Smooth muscle cell (in vitro differentiated cells): Measurements from ENCODE around the gene KIF17. TPM values are rescaled to one million over a fixed set of nuclear protein-coding genes. Genes with fewer than 3 reads are reported as not detected.

Experiments
- DNase-seq: peaks from one replicate; lab custom pipeline; 2025; ENCODE audit not compliant: unreplicated experiment; lab: John Stamatoyannopoulos, UW
- H2AFZ ChIP-seq: fragments of 200-600 bp; sonication (generic); 2 replicates; pipeline ENCODE4 v1.6.0; 2016; ENCODE audit warnings: antibody characterized with exemption, low read depth, mild to moderate bottlenecking
- H3F3A ChIP-seq: fragments of 200-600 bp; sonication (generic); 2 replicates; pipeline ENCODE4 v1.6.0; 2017; ENCODE audit warnings: antibody characterized with exemption, low read depth
- H3K27ac ChIP-seq: fragments of 200-600 bp; sonication (generic); 2 replicates; pipeline ENCODE4 v1.5.1; 2016; ENCODE audit warnings: low read depth, mild to moderate bottlenecking
- H3K27me3 ChIP-seq: fragments of 200-600 bp; sonication (generic); 2 replicates; pipeline ENCODE4 v1.6.1; 2016; ENCODE audit warnings: low read depth, mild to moderate bottlenecking
- H3K36me3 ChIP-seq: fragments of 200-600 bp; sonication (generic); 2 replicates; pipeline ENCODE4 v1.5.1; 2016; ENCODE audit warnings: low read depth
- H3K4me1 ChIP-seq: fragments of 200-600 bp; sonication (generic); 2 replicates; pipeline ENCODE4 v1.5.1; 2016; ENCODE audit warnings: low read depth
- H3K4me2 ChIP-seq: fragments of 200-600 bp; sonication (generic); 2 replicates; pipeline ENCODE4 v1.6.0; 2016; ENCODE audit warnings: mild to moderate bottlenecking
- H3K4me3 ChIP-seq: fragments of 200-600 bp; sonication (generic); 2 replicates; pipeline ENCODE4 v1.5.1; 2016; ENCODE audit warnings: mild to moderate bottlenecking
- H3K79me2 ChIP-seq: fragments of 200-600 bp; sonication (generic); 2 replicates; pipeline ENCODE4 v1.6.0; 2016; ENCODE audit warnings: low read depth, mild to moderate bottlenecking
- H3K9ac ChIP-seq: fragments of 200-600 bp; sonication (generic); 2 replicates; pipeline ENCODE4 v1.6.0; 2016; ENCODE audit warnings: low read depth
- H3K9me3 ChIP-seq: fragments of 200-600 bp; sonication (generic); replicated peaks from 2 replicates; pipeline ENCODE4 v1.5.1; 2016; ENCODE audit warnings: low read depth
- H4K20me1 ChIP-seq: fragments of 200-600 bp; sonication (generic); 2 replicates; pipeline ENCODE4 v1.6.0; 2016; ENCODE audit warnings: low read depth
- WGBS: methylation state at CpG from one replicate; pipeline ENCODE4 v1.1.7; 2016; ENCODE audit warnings: low lambda C conversion rate; 5-methylcytosine and 5-hydroxymethylcytosine counted together
- polyA plus RNA-seq: library from polyadenylated mRNA; unstranded; fragments of >200 nt; fragmentation: Nextera tagmentation; extraction: Ambion mirVana; gene quantifications from 2 replicates; pipeline ENCODE4 v1.2.1, GENCODE V29; 2016
- total RNA-seq: library from RNA; depleted of rRNA; stranded (reverse); fragments of >200 nt; gene quantifications from 2 replicates; pipeline ENCODE4 v1.2.3, GENCODE V29; 2014
- TF ChIP-seq, protein P1 (sequence below): fragments of 200-600 bp; sonication (generic); IDR thresholded peaks from 2 replicates; pipeline ENCODE4 v1.5.1; 2017; ENCODE audit warnings: borderline replicate concordance, mild to moderate bottlenecking, antibody characterized with exemption; ENCODE audit not compliant: insufficient read depth, poor library complexity, severe bottlenecking

Gene KIF17
- total and polyA plus RNA-seq, 2 experiments from 2014 or later: 0.13 to 2.2 TPM

DNA sequence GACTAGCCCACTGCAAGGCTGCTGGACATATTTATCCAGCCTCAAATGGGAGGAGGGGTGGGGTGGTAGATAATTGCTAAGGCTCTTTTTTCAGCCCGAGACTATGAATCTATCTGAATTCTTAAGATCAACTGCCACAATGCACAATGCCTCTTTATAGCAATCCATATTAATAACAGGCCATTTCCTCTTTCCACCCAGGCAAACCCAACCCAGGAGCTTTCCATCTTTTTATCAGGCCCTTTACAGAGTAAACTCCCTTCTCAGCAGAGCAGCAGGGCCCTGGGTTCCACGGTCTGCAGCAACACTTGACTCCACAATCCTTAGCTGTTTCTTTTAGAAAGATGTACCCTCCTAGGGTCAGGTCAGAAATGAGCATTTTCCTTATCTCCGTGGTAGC is 57.4 kb downstream of the KIF17 start:
- H3F3A ChIP-seq: no peaks in the 10 kb centered on the region
- H3K4me2 ChIP-seq: peak overlapping the region; percentile 85
- no peak for DNase-seq
- no peaks in the 10 kb centered on the region for H3K9me3 ChIP-seq
- WGBS: 31% methylated on average over 3 of the region's 3 CpGs
- H3K9ac ChIP-seq: peak overlapping the region; percentile 55
- TF ChIP-seq, protein P1, sequence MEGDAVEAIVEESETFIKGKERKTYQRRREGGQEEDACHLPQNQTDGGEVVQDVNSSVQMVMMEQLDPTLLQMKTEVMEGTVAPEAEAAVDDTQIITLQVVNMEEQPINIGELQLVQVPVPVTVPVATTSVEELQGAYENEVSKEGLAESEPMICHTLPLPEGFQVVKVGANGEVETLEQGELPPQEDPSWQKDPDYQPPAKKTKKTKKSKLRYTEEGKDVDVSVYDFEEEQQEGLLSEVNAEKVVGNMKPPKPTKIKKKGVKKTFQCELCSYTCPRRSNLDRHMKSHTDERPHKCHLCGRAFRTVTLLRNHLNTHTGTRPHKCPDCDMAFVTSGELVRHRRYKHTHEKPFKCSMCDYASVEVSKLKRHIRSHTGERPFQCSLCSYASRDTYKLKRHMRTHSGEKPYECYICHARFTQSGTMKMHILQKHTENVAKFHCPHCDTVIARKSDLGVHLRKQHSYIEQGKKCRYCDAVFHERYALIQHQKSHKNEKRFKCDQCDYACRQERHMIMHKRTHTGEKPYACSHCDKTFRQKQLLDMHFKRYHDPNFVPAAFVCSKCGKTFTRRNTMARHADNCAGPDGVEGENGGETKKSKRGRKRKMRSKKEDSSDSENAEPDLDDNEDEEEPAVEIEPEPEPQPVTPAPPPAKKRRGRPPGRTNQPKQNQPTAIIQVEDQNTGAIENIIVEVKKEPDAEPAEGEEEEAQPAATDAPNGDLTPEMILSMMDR: no peak
- peak overlapping the region; percentile 66 for H3K4me3 ChIP-seq
- no peaks in the 10 kb centered on the region for H3K27me3 ChIP-seq
- H3K4me1 ChIP-seq: peaks cover 6% of the 10 kb centered on the region
- peak overlapping the region; percentile 1 for H2AFZ ChIP-seq
- H4K20me1 ChIP-seq: peaks cover 20% of the 10 kb centered on the region
- peaks cover 38% of the 10 kb centered on the region for H3K79me2 ChIP-seq
- H3K27ac ChIP-seq: no peak overlapping the region
- no peaks in the 10 kb centered on the region for H3K36me3 ChIP-seq

DNA sequence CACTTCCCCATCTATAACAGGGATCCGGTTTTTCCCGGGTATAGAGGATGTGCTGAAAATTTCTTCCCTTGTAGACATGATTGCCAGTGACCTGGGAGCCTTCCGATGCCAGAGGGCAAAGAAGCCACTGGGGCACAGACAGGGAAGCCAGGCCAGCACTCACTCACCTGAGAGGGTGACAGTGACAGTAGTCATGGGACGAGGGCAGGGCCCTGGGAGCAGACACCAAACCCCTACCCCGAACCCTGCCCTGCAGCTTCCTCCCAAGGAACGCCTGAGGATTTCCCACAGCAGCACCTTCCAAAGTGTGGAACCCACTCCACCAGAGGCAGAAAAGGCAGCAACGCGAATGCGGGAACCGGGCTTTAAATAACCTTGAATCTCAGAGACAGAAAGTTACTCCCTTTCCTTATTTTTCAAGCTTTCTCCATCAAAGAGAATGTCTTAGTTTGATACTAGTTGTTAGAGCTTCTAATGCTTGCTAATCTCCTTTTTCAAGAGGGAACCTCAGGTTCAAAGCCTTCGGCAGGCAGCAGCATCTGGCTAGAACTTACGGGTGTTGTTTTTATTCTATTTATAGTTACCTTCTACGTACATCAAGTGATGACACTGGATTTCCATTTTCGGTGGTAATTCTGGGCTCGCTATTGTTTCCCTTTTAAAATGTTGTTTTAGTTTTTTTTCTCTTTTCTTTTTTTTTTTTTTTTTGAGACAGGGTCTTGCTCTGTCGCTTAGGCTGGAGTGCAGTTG is 59.5 kb downstream of the KIF17 start:
- H3K36me3 ChIP-seq: peaks cover under 1% of the 10 kb centered on the region
- TF ChIP-seq, protein P1: no peak
- H3K27ac ChIP-seq: no peak overlapping the region
- WGBS: 94% methylated on average over 16 of the region's 16 CpGs
- H3K79me2 ChIP-seq: peaks cover 38% of the 10 kb centered on the region
- no peak overlapping the region for H3K4me2 ChIP-seq
- no peak overlapping the region for H2AFZ ChIP-seq
- peaks cover 6% of the 10 kb centered on the region for H3K4me1 ChIP-seq
- no peak overlapping the region for H3K4me3 ChIP-seq
- no peak overlapping the region for H3K9ac ChIP-seq
- H4K20me1 ChIP-seq: peaks cover 20% of the 10 kb centered on the region
- no peaks in the 10 kb centered on the region for H3K9me3 ChIP-seq
- H3K27me3 ChIP-seq: no peaks in the 10 kb centered on the region
- no peaks in the 10 kb centered on the region for H3F3A ChIP-seq
- DNase-seq: no peak

DNA sequence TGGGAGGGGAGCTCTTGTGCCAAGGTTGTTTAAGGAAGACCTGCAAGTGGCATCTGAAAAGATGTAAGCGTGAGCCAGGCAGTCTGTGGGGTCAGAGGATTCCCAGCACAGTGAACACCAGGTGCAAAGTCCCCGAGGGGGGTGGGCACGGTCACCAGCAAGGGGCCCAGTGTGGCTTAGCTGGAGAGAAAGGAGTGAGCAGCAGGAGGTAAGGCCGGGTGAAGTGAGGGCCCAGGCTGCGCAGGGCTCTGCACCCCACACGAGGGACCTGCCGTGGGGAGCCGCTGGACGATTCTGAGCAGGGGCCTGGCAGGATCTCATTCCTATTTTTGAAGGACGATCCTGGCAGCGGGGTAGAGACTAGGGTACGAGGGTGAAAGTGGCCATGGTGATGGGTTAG is 60.8 kb downstream of the KIF17 start:
- Histone ChIP-seq H4K20me1 (peaks cover 20% of the 10 kb centered on the region), H3K79me2 (peaks cover 38% of the 10 kb centered on the region), H3K4me2 (no peak overlapping the region), H2AFZ (no peak overlapping the region), H3K36me3 (peaks cover 3% of the 10 kb centered on the region), H3K9me3 (no peaks in the 10 kb centered on the region), H3K4me3 (no peak overlapping the region), H3K27me3 (no peaks in the 10 kb centered on the region), H3K4me1 (peaks cover 6% of the 10 kb centered on the region), H3K27ac (no peak overlapping the region), H3K9ac (no peak overlapping the region), H3F3A (no peaks in the 10 kb centered on the region)
- WGBS: 97% methylated on average over 12 of the region's 12 CpGs
- DNase-seq: no peak
- TF ChIP-seq, protein P1: no peak

DNA sequence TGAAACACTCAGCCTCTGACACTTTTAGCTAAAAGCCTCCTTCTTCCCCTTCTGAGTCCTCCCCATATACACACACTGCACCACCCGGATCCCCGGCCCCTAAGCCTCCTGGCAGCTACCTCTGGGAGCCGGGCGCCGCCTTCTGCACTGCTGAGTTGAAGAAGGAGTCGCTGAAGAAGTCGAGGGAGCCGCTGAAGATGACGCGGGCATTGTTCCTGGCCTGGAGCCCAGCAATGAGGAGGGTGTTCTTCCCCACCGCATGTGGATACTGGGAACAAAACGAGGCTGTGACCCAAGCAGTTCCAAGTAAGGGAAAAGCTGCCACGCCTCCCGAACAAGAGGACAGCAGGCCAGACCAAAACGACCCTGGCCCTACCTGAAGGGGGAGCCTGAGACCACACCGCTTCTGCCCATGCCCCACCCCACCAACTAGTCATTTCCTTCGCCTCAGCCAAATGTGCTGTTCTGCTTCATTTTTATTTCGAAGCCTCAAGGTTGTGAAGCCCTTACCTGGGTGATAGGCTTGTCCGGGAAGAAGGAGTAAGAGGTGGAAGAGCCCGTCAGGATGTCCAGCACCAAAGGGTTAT is 63.6 kb downstream of the KIF17 start:
- TF ChIP-seq, protein P1: no peak
- Histone ChIP-seq H3K4me2 (no peak overlapping the region), H3K36me3 (peaks cover 3% of the 10 kb centered on the region), H3K9ac (no peak overlapping the region), H3K4me1 (no peaks in the 10 kb centered on the region), H3F3A (no peaks in the 10 kb centered on the region), H2AFZ (no peak overlapping the region), H4K20me1 (peaks cover 20% of the 10 kb centered on the region), H3K79me2 (peaks cover 19% of the 10 kb centered on the region), H3K4me3 (no peak overlapping the region), H3K27me3 (no peaks in the 10 kb centered on the region), H3K27ac (no peak overlapping the region), H3K9me3 (no peaks in the 10 kb centered on the region)
- 93% methylated on average over 20 of the region's 20 CpGs for WGBS
- DNase-seq: no peak
